ENCODE data around the gene GNB1.
"Not testable (repeated sequence)": the region's sequence is repeated elsewhere in the genome, so short reads cannot be mapped to it uniquely, and the experiment has no call there.

The GNB1 gene

GRCh38 chr1:1763657-1764621 is 126.9 kb downstream of the GNB1 start:
- DNase-seq (ENCODE audit: low read depth in 2 of 2), result no peak

- no peak for DNase-seq (ENCODE audit: low read depth in 2 of 2)
These were observed 129.1 kb downstream of the GNB1 start for GRCh38 chr1:1761504-1762376.

- DNase-seq (ENCODE audit: low read depth in 2 of 2), result no peak
These were observed 130.2 kb downstream of the GNB1 start for GRCh38 chr1:1760715-1761114.

- no peak for DNase-seq (ENCODE audit: low read depth in 2 of 2)
These were observed 130.6 kb downstream of the GNB1 start for GRCh38 chr1:1760345-1760650.

- DNase-seq (ENCODE audit: low read depth in 2 of 2), result no peak
These were observed 131.2 kb downstream of the GNB1 start for GRCh38 chr1:1759456-1760344.

- no peak for DNase-seq (ENCODE audit: low read depth in 2 of 2)
These were observed 132.0 kb downstream of the GNB1 start for GRCh38 chr1:1758692-1759455.

- no peak for DNase-seq (ENCODE audit: low read depth in 2 of 2)
These were observed 132.7 kb downstream of the GNB1 start for GRCh38 chr1:1758059-1758621.

- DNase-seq (ENCODE audit: low read depth in 2 of 2), result no peak
These were observed 133.3 kb downstream of the GNB1 start for GRCh38 chr1:1757422-1758058.

GRCh38 chr1:1756661-1757421 is 134.0 kb downstream of the GNB1 start:
- DNase-seq (ENCODE audit: low read depth in 2 of 2), result no peak

GRCh38 chr1:1755852-1756251 is 135.0 kb downstream of the GNB1 start:
- no peak for DNase-seq (ENCODE audit: low read depth in 2 of 2)

- DNase-seq (ENCODE audit: low read depth in 2 of 2), result no peak
These were observed 135.5 kb downstream of the GNB1 start for GRCh38 chr1:1755426-1755825.

GRCh38 chr1:1754051-1754815 is 136.7 kb downstream of the GNB1 start:
- DNase-seq (ENCODE audit: low read depth in 2 of 2), result no peak

GRCh38 chr1:1753607-1754005 is 137.3 kb downstream of the GNB1 start:
- no peak for DNase-seq (ENCODE audit: low read depth in 2 of 2)

- no peak for DNase-seq (ENCODE audit: low read depth in 2 of 2)
These were observed 138.0 kb downstream of the GNB1 start for GRCh38 chr1:1752636-1753606.

- DNase-seq (ENCODE audit: low read depth in 2 of 2), result no peak
These were observed 138.7 kb downstream of the GNB1 start for GRCh38 chr1:1752190-1752589.

GRCh38 chr1:1749941-1750340 is 140.9 kb downstream of the GNB1 start:
- DNase-seq (ENCODE audit: low read depth in 2 of 2), result not testable (repeated sequence)

GRCh38 chr1:1748686-1749321 is 142.1 kb downstream of the GNB1 start:
- DNase-seq (ENCODE audit: low read depth in 2 of 2), result no peak
